GM18507 (cell line): ENCODE results near the gene ANKS1B.

ENCODE experiments used
- DNase-seq: peaks from one replicate; pipeline ENCODE4 v3.0.0; 2011; ENCODE audit warnings: low read depth; ENCODE audit not compliant: insufficient read length; ENCODE audit errors: extremely low spot score
- FAIRE-seq: peaks from 2 replicates; lab custom pipeline; 2011; peaks lifted over from hg19 to GRCh38; lab: Jason Lieb, UNC

ANKS1B gene

DNA sequence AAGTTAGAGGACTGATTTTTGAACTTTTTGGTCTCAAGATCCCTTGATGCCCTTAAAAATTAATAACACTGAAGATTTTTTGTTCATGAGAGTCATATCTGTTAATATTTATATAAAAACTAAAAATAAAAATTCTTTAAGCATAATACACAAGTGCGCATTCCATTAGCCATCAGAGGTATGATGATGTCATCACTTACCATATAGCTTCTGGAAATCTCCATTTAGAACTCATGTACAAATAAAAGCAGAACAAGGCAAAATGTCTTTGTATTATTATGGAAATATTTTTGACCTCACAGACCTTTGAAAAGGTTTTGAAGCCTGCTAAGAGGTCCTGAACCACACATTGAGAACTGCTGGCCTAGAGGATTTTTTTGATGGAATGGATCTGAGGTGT lies 551.6 kb downstream of the ANKS1B start:
- FAIRE-seq (no peak), DNase-seq (no peak)

DNA sequence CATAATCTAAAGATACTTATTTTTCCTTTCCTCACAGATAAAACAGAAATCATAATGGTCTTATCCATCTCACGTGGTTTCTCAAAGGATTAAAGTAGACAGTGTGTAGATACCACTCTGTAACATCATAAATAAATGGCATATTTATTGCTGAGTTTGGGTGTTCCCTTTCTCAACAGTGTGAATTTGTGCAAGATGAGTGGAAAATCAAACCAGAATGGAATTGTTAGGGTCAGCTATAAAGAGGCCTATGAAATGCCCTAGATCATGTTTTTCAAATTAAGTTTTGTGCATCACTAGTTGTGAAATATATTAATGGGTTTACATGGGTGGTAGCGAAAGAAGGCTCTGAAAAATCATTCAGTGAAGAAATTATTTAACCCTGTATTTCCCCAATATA lies 553.5 kb downstream of the ANKS1B start:
- no peak for FAIRE-seq
- no peak for DNase-seq

DNA sequence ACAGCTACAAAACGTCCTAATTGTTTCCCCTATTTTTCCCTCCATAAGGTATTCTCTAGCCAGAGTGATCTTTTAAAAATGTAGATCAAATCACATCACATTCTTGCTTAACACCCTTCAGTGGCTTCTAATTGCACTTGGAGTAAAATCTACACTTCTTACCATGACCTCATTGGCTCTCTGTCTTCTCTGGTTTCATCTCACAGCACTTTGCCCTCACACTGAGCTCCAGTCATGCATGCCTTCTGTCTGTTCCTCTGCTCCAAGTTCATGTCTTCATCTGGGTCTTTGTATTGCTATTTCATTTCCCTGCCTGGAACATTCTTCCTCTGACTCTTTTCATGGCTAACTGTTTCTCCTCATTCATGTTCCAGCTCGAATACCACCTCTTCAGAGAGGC lies 557.6 kb downstream of the ANKS1B start:
- DNase-seq (no peak), FAIRE-seq (peak; percentile 56)

DNA sequence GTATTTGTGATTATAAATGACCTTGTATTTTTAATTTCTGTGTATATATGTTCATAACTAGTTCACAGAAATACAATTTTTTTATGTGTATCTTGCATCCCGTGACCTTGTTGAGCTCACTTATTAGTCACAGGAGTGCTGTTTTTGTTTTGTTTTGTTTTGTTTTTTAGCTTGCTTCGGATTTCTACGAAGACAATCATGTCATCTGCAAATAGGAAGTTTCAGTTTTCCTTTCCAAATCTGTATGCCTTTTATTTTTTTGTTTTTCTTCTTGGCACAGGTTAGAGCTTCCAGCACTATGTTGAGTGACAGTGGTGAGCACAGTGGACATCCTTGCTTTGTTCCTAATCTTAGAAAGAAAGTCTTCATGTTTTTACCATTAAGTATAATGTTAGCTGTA lies 566.4 kb downstream of the ANKS1B start:
- no peak for DNase-seq
- FAIRE-seq, result peak; percentile 55

DNA sequence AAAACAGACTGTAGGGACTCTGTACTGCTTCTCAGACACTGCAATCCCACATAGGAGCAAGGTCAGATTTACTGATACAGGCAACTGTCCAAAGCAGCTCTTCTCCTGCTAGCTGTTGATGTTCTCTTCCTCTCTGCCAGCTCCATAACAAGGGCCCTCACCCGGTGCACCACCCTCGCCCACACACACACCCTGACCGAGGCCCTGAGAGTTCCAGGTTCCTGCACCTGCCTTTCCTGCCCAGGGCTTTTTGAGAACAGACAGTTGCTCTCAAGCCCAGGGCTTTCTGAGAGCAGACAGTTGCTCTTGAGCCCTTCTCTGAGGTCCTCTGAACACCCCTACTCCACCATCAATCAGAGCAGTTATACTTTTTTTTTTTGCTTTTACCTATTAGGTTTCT lies 571.0 kb downstream of the ANKS1B start:
- FAIRE-seq (no peak), DNase-seq (no peak)

DNA sequence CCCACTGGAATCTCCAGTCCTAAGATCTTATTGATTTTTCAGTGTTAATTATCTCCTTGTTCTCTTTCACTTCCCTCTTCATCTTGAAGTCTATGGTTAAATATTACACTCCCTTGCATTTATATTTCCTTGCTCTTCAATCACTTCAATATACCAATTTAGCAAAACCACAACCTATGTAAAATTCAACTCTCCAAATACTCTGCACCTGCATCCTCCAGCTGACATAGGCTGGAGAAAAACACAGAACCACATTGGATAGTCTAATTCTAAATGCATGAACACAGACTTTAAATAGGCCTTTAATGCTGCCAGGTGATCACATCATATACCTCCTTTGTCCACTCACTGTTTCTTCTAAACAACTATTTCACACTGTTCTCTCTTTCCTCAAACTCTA lies 591.0 kb downstream of the ANKS1B start:
- FAIRE-seq, result peak; percentile 88

DNA sequence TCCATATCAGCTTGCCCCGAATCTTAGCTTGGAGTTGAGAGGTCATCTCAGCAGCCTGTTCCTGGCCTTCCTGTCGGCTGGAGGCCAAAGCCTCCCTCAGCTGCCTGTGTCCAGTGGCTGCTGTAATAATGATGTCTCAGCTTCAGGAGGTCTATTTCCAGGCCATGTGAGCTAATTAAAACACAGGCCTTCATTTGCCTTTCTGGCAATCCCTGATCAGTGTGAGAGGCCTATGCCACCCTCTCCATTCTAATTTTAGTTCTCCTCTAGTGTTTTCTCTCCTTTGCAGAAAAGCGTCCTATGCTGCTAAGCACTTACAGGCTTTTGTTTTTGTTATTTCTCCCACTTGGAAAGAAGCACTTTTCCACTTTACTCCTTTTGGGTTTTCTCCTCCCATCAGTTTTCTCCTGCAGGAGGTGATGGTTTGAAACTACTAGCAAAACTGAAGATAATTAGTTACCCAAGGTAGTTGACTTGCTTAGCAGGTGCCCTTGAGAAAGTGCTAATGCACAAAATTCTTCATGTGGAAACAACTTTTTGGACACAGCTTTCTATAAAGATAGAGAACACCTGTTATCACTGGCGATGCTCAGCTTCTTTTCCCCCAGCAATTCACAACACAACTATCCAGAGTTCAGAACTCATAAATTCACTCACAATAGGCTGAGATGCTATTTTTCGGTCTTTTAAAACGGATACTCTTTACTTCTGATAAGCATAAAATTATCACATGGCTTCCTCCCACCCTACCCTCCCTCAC lies 592.5 kb downstream of the ANKS1B start:
- peak; percentile 26 for FAIRE-seq

More for the DNA sequence above, 591.0 kb downstream of the ANKS1B start:
- DNase-seq, result no peak

DNA sequence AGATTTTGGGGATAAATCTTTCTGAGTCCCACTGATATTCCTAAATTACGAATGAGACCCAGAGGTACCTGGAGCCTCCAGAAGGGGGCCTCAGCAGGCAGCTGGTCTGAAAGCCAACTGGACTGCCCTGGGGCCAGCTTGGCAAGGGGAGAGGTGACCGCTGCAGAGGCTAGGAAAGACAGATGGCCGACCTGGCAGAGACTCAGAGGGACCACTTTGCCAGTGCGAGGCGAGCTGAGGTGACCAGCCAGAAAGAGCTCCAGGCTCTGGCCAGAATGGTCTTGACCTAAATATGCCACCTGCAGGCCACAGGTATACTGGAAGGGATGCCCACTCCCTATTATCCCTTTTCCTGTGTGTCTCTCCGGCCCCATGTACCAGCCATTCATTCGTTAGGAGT lies 594.0 kb downstream of the ANKS1B start:
- DNase-seq (no peak), FAIRE-seq (peak; percentile 33)

More for the DNA sequence above, 592.5 kb downstream of the ANKS1B start:
- no peak for DNase-seq

DNA sequence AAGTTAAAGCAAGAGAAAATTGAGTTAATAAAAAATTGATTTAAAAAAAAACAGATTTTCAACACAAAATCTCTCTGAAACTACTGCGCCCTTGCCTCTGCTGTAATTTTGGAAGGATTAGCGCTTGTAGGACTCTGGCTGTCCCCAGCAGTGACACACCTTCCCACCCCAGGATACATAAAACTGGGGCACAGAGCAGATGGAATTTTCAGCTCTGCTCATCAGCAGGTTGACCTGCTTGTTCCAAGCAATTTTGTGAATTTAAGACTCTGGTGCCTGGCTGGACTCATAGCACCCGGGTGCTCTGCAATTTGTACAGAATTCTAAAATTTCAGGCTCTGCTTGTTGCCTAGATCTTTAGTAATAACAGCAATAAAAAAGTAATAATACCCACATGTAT lies 595.0 kb downstream of the ANKS1B start:
- DNase-seq, result no peak
- FAIRE-seq, result no peak

DNA sequence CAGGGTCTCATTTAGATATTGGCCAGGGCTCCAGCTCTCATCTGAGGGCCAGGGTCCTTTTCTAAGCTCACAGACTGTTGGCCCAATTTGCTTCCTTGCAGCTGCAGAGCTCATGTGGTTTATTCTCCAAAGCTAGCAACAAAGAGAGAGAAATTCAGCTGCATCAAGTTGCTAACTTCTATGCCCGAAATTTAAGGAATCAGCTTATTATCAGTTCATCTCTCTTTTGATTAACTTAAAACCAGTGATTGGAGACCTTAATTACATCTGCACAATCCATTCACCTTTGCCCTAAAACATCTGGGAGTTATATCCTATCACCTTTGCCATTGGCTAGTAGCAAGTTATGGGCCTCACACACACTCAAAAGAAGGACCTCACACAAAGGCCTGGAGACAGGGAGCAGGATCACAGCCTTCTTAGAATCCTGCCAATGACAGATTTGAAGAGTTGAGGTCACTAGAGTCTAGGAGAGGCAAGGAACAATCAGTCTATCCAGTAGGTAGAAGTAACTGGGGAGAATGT lies 596.0 kb downstream of the ANKS1B start:
- FAIRE-seq, result no peak
- DNase-seq, result no peak

DNA sequence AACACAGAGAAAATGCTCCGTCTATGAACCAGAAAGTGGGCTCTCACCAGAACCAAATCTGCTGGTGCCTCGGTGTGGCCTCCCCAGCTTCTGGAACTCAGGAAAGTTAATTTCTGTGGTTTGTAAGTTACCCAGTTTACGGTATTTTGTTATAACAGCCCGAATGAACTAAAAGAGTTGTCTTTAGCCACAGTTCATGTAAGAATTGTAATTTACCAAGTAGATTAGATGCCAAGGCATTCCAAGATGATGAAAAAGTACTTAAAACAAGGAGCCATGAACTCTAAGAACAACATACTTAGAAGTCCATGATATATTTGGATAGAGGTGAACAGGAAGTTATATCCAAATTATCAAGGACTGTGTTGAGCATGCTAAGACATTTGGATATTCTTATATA lies 597.1 kb downstream of the ANKS1B start:
- DNase-seq (no peak), FAIRE-seq (no peak)

DNA sequence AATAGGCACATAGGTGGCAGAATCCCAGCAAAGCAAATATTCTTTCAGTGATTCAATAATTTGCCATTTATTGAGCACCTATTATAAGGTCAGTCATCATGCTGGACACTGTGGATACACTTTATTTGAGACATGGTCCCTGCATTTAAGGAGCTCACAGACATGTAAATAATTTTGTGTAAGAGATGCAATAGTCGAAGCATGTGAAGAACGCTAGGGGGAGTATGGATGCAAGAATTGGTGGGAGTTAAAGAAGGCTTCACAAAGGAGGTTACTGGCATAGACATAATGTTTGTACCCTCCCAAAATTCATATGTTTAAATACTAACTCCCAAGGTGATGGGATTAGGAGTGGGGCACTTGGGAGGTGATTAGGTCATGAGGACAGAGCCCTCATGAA lies 597.8 kb downstream of the ANKS1B start:
- DNase-seq (no peak), FAIRE-seq (peak; percentile 67)

DNA sequence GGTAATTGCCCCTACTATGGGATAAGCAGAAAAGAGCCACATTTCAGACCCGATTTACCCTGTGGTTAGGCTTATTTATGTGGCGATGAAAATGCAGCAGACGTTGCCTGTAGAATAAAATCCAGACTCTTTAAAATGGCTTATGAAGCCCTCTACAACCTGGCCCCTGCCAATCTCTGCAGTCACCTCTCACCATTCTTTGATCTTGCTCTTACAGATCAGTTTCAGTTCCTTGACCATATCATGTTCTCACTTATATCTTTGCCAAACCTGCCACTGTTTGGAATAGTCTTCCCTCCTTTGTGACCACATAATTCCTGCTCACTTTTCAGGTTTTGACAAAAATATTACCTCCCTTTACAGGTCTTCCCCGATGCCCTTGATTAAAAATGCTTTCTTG lies 601.5 kb downstream of the ANKS1B start:
- FAIRE-seq (no peak), DNase-seq (no peak)

DNA sequence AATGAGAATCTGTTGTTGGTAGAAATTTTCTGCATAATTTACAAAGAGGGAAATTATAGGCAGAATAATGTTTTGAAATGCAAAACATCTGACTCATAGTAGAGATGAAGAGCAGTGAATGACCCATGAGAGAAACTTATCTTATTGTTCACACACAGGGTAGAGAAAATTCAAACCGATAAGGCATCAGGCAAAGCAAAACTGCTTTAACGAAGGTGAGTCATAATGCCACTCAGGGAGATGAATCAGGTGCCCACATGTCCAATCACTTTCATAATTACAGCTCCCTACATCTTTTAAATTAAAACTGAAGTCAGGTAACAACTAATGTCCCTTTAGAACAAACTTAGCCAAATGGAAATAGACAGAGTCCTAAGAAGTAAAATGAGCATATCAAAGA lies 602.7 kb downstream of the ANKS1B start:
- FAIRE-seq (peak; percentile 64), DNase-seq (peak; percentile 9)

DNA sequence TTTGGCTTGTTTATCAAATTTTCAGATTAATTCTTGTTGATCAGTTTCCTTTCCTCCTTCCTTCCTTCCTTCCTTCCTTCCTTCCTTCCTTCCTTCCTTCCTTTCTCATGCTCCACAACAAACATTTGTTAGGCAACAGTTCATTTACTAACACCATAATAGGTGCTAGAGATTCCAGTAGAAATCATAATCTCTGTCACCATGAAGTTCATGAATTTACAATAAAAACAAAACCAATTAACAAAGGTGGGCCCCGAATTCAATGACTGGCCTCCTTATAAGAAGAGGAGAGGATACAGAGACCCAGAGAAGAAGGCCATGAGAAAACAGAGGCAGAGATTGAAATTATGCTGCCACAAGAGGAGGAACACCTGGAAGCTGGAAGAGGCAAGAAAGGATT lies 604.0 kb downstream of the ANKS1B start:
- no peak for DNase-seq
- no peak for FAIRE-seq

DNA sequence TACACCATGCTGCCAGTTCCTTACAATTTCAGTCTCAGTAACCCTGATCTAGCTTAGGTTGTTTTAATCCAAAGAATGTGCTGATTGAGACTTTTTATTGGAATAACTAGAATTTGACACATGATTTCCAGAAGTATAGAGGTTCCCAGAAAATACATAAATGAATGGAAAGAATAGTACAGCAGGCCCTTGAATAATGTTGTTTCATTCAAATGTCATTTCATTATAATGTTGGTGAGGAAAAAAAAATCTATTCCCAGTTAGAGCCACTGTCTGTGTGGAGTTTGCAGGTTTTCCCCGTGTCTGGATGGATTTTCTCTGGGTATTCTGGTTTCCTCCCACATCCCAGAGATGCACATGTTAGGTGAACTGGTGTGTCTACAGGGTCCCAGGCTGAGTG lies 610.7 kb downstream of the ANKS1B start:
- DNase-seq, result no peak
- no peak for FAIRE-seq

DNA sequence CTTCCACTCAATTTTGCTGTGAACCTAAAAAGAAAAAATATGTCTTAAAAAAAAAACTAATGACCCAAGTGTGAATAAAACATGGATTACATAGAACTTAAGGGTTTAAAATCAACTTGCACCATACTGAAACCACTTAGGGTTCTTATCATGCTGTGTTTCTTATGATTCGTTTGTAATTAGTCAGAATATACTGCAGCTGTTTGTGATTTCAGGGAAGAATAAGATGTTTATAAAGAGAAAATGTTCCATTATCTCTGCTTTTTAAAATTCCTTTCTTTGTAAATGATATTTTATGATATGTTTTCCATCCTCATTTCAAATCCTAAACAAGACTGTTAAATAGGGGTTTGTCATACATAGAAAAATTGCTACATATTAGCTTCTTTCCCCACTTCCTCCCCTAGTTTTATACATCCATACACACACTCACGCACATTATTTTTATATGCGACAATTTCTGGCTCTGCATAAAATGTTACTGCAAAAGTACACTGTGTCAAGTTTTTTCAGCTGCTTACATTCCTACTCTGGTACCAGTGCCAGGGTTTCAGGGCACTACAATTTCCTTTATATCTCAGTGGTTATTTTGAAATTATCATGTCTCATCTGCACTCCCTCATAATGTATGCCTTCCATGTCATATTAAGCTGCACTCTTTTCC lies 612.3 kb downstream of the ANKS1B start:
- FAIRE-seq, result no peak

DNA sequence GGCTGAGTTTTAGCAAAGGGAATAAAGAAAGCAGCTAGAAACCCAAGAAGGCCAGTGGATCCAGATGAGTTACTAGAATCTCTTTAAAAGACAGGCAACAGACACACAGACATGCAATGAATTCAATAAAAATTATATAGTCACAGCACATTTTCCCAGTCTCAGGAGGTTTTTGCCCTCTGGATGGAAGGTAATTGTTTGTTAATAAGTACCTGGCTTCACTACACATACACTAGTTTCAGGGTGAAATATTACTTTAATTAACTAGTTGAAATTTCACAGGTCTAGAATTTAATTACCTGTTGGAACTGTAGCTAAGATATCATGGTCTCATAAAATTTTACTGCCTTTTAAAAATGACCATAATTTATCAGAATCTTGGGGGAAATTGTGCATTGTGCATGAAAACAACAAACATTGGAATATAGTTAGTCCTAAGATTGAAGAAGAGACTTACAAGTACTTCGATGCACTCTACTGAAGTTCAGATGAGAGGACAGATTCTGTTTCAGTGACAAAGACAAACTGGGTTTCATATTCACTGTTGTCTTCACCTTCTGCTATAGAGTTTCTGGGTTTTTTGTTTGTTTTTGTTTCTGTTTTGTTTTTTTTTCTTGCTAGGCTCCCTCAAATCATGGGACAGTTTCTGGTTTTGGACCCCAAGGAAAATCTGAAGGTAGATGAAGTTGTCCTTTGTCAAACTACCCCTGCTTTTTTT lies 614.2 kb downstream of the ANKS1B start:
- FAIRE-seq (peak; percentile 49), DNase-seq (no peak)

More for the DNA sequence above, 612.3 kb downstream of the ANKS1B start:
- DNase-seq, result no peak

DNA sequence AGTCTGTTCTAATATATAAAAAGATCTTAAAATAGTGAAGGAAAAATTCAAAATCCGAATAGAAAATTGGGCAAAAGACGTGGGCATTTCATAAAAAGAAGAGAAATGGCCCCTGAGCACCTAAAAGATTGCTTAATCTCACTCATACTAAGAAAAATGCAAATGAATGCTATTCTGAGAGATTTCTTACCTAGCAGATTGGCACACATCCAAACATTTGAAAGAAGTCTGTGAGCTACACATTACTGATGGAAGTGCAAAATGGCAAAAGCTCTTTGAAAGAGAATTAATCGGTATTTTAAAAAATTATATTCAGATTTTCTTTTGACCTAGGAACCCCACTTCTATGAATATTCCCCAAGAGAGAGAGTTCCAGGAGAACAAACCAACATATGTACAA lies 617.6 kb downstream of the ANKS1B start:
- no peak for DNase-seq
- FAIRE-seq, result no peak

DNA sequence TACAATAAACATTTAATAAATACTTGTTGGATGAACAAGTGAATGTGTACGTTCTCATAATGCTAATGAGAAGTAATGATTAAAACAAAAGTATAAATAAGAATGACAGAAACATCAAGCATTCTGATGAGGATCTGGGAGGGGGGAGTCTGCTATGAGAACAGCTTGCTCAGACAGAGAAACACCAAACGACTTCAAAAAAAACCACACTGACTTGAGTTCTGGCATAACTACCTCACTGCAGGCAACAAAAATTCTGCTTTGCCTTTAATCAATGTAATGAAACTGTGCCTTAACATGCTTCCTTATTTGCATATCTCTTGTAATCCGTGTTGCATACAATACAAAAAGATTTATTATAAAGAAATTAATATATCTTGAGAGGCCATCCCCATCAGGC lies 632.5 kb downstream of the ANKS1B start:
- no peak for DNase-seq
- no peak for FAIRE-seq
